Liver (tissue), 9 donors: ENCODE data around the gene ANKRD10. TPM values are rescaled to one million over a fixed set of nuclear protein-coding genes. Genes with fewer than 3 reads are reported as not detected.

Experiments used
- DNase-seq: peaks from one replicate; pipeline ENCODE4 v3.0.0-alpha.2; 2017; ENCODE audit warnings: low spot score
- H3K27ac ChIP-seq, 2 donors: one replicate each; pipeline ENCODE4 v1.7.0; 2013; ENCODE audit warnings: inconsistent platforms in 2 of 2, low read length in 2 of 2, control low read depth in 1 of 2, low read depth in 1 of 2, mild to moderate bottlenecking in 1 of 2
- H3K27me3 ChIP-seq, 4 donors: one replicate each; pipeline versions ENCODE4 v1.6.1 to v1.7.0; 2013; ENCODE audit warnings: low read length in 3 of 4, inconsistent platforms in 1 of 4, mild to moderate bottlenecking in 1 of 4, moderate library complexity in 1 of 4; ENCODE audit not compliant: control insufficient read depth in 4 of 4, insufficient read depth in 4 of 4
- H3K36me3 ChIP-seq, 4 donors: one replicate each; pipeline versions ENCODE4 v1.6.1 to v1.7.0; 2013; ENCODE audit warnings: low read length in 3 of 4, mild to moderate bottlenecking in 3 of 4, low read depth in 1 of 4, moderate library complexity in 1 of 4; ENCODE audit not compliant: control insufficient read depth in 4 of 4, insufficient read depth in 3 of 4
- H3K4me1 ChIP-seq, 4 donors: one replicate each; pipeline versions ENCODE4 v1.6.1 to v1.7.0; 2013; ENCODE audit warnings: low read length in 3 of 4, mild to moderate bottlenecking in 3 of 4, moderate library complexity in 1 of 4; ENCODE audit not compliant: control insufficient read depth in 4 of 4, insufficient read depth in 4 of 4
- H3K4me3 ChIP-seq, 3 donors: one replicate each; pipeline versions ENCODE4 v1.6.1 to v1.7.0; 2013; ENCODE audit warnings: low read length in 3 of 3, control low read depth in 1 of 3, low read depth in 1 of 3, mild to moderate bottlenecking in 1 of 3
- H3K9ac ChIP-seq, 2 donors: one replicate each; pipeline ENCODE4 v1.7.0; 2013; ENCODE audit warnings: low read length in 2 of 2, mild to moderate bottlenecking in 2 of 2, moderate library complexity in 2 of 2, control low read depth in 1 of 2, low read depth in 1 of 2
- H3K9me3 ChIP-seq, 4 donors: one replicate each; pipeline versions ENCODE4 v1.6.1 to v1.7.0; 2013; ENCODE audit warnings: low read length in 3 of 4; ENCODE audit not compliant: control insufficient read depth in 4 of 4
- CTCF ChIP-seq: fragments of 150-350 bp; IDR thresholded peaks from 2 replicates; pipeline ENCODE4 v1.5.1; 2017; ENCODE audit warnings: improper control_type of control experiment, low read depth, low read length; ENCODE audit not compliant: missing input control
- EGR1 ChIP-seq, 2 donors: IDR thresholded peaks; 2 replicates each; pipeline ENCODE4 v1.6.1; 2016 to 2018; ENCODE audit warnings: antibody characterized with exemption in 2 of 2, low read depth in 2 of 2
- FOXA1 ChIP-seq: IDR thresholded peaks from 2 replicates; pipeline ENCODE4 v1.6.1; 2016; ENCODE audit warnings: antibody characterized with exemption
- FOXA2 ChIP-seq: IDR thresholded peaks from 2 replicates; pipeline ENCODE4 v1.6.1; 2016; ENCODE audit warnings: antibody characterized with exemption
- GABPA ChIP-seq, 2 donors: IDR thresholded peaks in 1 of 2; conservative IDR thresholded peaks in 1 of 2; 2 replicates each; pipeline ENCODE4 v1.6.1; 2016; ENCODE audit warnings: antibody characterized with exemption in 2 of 2, mild to moderate bottlenecking in 1 of 2, moderate library complexity in 1 of 2
- HNF4A ChIP-seq, 2 donors: conservative IDR thresholded peaks; 2 replicates each; pipeline ENCODE4 v1.6.1; 2016; ENCODE audit warnings: antibody characterized with exemption in 2 of 2, mild to moderate bottlenecking in 2 of 2
- HNF4G ChIP-seq: IDR thresholded peaks from 2 replicates; pipeline ENCODE4 v1.6.1; 2016; ENCODE audit warnings: antibody characterized with exemption
- JUND ChIP-seq, 2 donors: IDR thresholded peaks; 2 replicates each; pipeline ENCODE4 v1.6.1; 2016; ENCODE audit warnings: antibody characterized with exemption in 2 of 2
- MAX ChIP-seq: IDR thresholded peaks from 2 replicates; pipeline ENCODE4 v1.6.1; 2016; ENCODE audit warnings: antibody characterized with exemption
- NR2F2 ChIP-seq: IDR thresholded peaks from 2 replicates; pipeline ENCODE4 v1.6.1; 2016; ENCODE audit warnings: antibody characterized with exemption
- RAD21 ChIP-seq, 2 donors: IDR thresholded peaks; 2 replicates each; pipeline ENCODE4 v1.6.1; 2016; ENCODE audit warnings: antibody characterized with exemption in 2 of 2, mild to moderate bottlenecking in 2 of 2
- RXRA ChIP-seq, 2 donors: IDR thresholded peaks; 2 replicates each; pipeline ENCODE4 v1.6.1; 2017 to 2018; ENCODE audit warnings: antibody characterized with exemption in 2 of 2, mild to moderate bottlenecking in 1 of 2
- SP1 ChIP-seq: IDR thresholded peaks from 2 replicates; pipeline ENCODE4 v1.6.1; 2018; ENCODE audit warnings: antibody characterized with exemption, mild to moderate bottlenecking
- TAF1 ChIP-seq: conservative IDR thresholded peaks from 2 replicates; pipeline ENCODE4 v1.6.1; 2016; ENCODE audit warnings: antibody characterized with exemption, mild to moderate bottlenecking
- YY1 ChIP-seq: IDR thresholded peaks from 2 replicates; pipeline ENCODE4 v1.6.1; 2016; ENCODE audit warnings: antibody characterized with exemption, mild to moderate bottlenecking
- ZBTB33 ChIP-seq: IDR thresholded peaks from 2 replicates; pipeline ENCODE4 v1.6.1; 2016; ENCODE audit warnings: antibody characterized with exemption
- WGBS: extraction: QIAGEN DNeasy Blood & Tissue Kit; methylation state at CpG from one replicate; pipeline ENCODE4 v1.1.7; 2013; 5-methylcytosine and 5-hydroxymethylcytosine counted together
- polyA plus RNA-seq, 2 donors: library from polyadenylated mRNA; stranded (reverse) in 1 of 2; unstranded in 1 of 2; fragments of 200-250 nt in 1 of 2; fragments of >200 nt in 1 of 2; fragmentation: Nextera tagmentation in 1 of 2; extraction: Ambion mirVana in 1 of 2; gene quantifications; one replicate each; pipeline versions ENCODE4 v1.2.1 to v1.2.3, GENCODE V29; 2013 to 2015
- total RNA-seq, 2 donors: library from RNA; depleted of rRNA; stranded (reverse); fragments of >200 nt; gene quantifications; one replicate each; pipeline ENCODE4 v1.2.3, GENCODE V29; 2014
- TF ChIP-seq, protein P1 (sequence below): IDR thresholded peaks from 2 replicates; pipeline ENCODE4 v1.6.1; 2016; ENCODE audit warnings: antibody characterized with exemption
- TF ChIP-seq, protein P2 (sequence below): IDR thresholded peaks from 2 replicates; pipeline ENCODE4 v1.6.1; 2016; ENCODE audit warnings: antibody characterized with exemption, mild to moderate bottlenecking
- donor health status: healthy.
- donor health status: healthy.
- donor health status: healthy.
- donor health status: healthy.
- donor health status: healthy.

The ANKRD10 gene
- total and polyA plus RNA-seq, 4 donors, result 18.8 to 74.1 (median 52.9) TPM

DNA sequence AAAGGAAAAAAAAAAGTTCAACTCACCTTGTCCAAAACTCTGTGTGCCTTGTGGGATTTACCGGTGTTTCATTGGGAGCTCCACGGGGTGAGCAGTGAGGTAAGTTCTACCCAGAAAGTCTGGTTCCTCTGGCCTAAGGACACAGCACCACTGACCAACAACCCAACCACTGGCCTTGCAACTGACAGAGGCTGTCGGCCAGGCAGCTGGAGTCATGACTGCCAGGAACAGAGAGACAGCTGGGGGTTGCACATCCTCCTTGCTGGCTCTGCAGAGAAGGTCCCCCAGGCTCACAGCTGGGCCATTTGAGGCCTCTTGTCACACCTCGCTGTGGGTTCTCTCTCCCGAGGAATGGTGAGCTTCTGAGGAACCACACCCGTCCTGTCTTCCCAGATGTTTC is 59.5 kb downstream of the ANKRD10 start:
- Histone ChIP-seq H3K4me1 (no peaks in the 10 kb centered on the region), H3K4me3 (no peak overlapping the region), H3K27ac (no peak overlapping the region), H3K36me3 (no peaks in the 10 kb centered on the region), H3K9ac (no peak overlapping the region), H3K9me3 (peaks cover 0 to 3% (median 1%) of the 10 kb centered on the region in 4 donors), H3K27me3 (no peaks in the 10 kb centered on the region)
- no peak for DNase-seq
- TF ChIP-seq, protein P1, sequence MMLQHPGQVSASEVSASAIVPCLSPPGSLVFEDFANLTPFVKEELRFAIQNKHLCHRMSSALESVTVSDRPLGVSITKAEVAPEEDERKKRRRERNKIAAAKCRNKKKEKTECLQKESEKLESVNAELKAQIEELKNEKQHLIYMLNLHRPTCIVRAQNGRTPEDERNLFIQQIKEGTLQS, result no peak
- TF ChIP-seq GABPA (IDR thresholded peaks at IDR 0.05 in 1 of 2, conservative IDR thresholded peaks at IDR 0.05 in 1 of 2), result no peak
- TF ChIP-seq FOXA1, result no peak
- 85% methylated on average over 6 of the region's 6 CpGs for WGBS

GRCh38 chr13:110854866-110855265 is 60.0 kb downstream of the ANKRD10 start:
- no peak overlapping the region for H3K9ac ChIP-seq
- no peaks in the 10 kb centered on the region for H3K4me1 ChIP-seq
- H3K9me3 ChIP-seq, result peaks cover 0 to 3% (median 1%) of the 10 kb centered on the region in 4 donors
- no peaks in the 10 kb centered on the region for H3K36me3 ChIP-seq
- no peak for DNase-seq
- H3K27ac ChIP-seq, result no peak overlapping the region
- no peak overlapping the region for H3K4me3 ChIP-seq
- H3K27me3 ChIP-seq, result no peaks in the 10 kb centered on the region
- WGBS, result 95% methylated on average over 7 of the region's 7 CpGs
- TF ChIP-seq RXRA (IDR thresholded peaks at IDR 0.05) (no peak), FOXA1 (no peak), SP1 (no peak), YY1 (no peak)

GRCh38 chr13:110853235-110853721 is 61.6 kb downstream of the ANKRD10 start:
- no peak for DNase-seq
- WGBS, result 72% methylated on average over 20 of the region's 20 CpGs

More at GRCh38 chr13:110853235-110853721, 61.6 kb downstream of the ANKRD10 start:
- Histone ChIP-seq H3K9me3 (peaks cover 0 to 3% (median 1%) of the 10 kb centered on the region in 4 donors), H3K4me1 (no peaks in the 10 kb centered on the region), H3K4me3 (no peak overlapping the region), H3K36me3 (no peaks in the 10 kb centered on the region), H3K27ac (no peak overlapping the region), H3K9ac (no peak overlapping the region), H3K27me3 (no peaks in the 10 kb centered on the region)
- TF ChIP-seq GABPA (IDR thresholded peaks at IDR 0.05 in 1 of 2, conservative IDR thresholded peaks at IDR 0.05 in 1 of 2) (no peak), MAX (no peak), JUND (IDR thresholded peaks at IDR 0.05) (no peak), EGR1 (IDR thresholded peaks at IDR 0.05; ENCODE audit: low read depth in 2 of 2) (no peak), NR2F2 (no peak), FOXA1 (no peak), CTCF (no peak), HNF4G (no peak), ZBTB33 (no peak), SP1 (no peak), YY1 (no peak), HNF4A (conservative IDR thresholded peaks at IDR 0.05) (no peak), FOXA2 (no peak), RXRA (IDR thresholded peaks at IDR 0.05) (no peak), RAD21 (IDR thresholded peaks at IDR 0.05) (no peak), TAF1 (no peak)
- TF ChIP-seq, protein P2, sequence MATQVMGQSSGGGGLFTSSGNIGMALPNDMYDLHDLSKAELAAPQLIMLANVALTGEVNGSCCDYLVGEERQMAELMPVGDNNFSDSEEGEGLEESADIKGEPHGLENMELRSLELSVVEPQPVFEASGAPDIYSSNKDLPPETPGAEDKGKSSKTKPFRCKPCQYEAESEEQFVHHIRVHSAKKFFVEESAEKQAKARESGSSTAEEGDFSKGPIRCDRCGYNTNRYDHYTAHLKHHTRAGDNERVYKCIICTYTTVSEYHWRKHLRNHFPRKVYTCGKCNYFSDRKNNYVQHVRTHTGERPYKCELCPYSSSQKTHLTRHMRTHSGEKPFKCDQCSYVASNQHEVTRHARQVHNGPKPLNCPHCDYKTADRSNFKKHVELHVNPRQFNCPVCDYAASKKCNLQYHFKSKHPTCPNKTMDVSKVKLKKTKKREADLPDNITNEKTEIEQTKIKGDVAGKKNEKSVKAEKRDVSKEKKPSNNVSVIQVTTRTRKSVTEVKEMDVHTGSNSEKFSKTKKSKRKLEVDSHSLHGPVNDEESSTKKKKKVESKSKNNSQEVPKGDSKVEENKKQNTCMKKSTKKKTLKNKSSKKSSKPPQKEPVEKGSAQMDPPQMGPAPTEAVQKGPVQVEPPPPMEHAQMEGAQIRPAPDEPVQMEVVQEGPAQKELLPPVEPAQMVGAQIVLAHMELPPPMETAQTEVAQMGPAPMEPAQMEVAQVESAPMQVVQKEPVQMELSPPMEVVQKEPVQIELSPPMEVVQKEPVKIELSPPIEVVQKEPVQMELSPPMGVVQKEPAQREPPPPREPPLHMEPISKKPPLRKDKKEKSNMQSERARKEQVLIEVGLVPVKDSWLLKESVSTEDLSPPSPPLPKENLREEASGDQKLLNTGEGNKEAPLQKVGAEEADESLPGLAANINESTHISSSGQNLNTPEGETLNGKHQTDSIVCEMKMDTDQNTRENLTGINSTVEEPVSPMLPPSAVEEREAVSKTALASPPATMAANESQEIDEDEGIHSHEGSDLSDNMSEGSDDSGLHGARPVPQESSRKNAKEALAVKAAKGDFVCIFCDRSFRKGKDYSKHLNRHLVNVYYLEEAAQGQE, result no peak
- TF ChIP-seq, protein P1, result no peak
